OCI-LY7 (cell line): ENCODE measurements around the gene DNAI1.
"Not testable (repeated sequence)": the region's sequence is repeated elsewhere in the genome, so short reads cannot be mapped to it uniquely, and the experiment has no call there.

Source experiments
- CTCF ChIP-seq: fragments of 200-600 bp; sonication (generic); conservative IDR thresholded peaks from 2 replicates; pipeline ENCODE4 v1.5.1; 2014; ENCODE audit warnings: mild to moderate bottlenecking, antibody characterized with exemption, low read length, moderate library complexity, mixed read lengths
- EZH2phosphoT487 ChIP-seq: fragments of 200-600 bp; sonication (generic); IDR thresholded peaks from 2 replicates; pipeline ENCODE4 v1.6.1; 2018; ENCODE audit warnings: low read depth, borderline replicate concordance, mild to moderate bottlenecking, mixed run types, antibody characterized with exemption, low read length, moderate library complexity, mixed read lengths

- not testable (repeated sequence) for TF ChIP-seq CTCF, EZH2phosphoT487
These were observed 20.1 kb upstream of the DNAI1 start for GRCh38 chr9:34438465-34438864.
